Heart right ventricle (tissue), 16 donors: Measurements from ENCODE around the gene CCDC182. TPM values are rescaled to one million over a fixed set of nuclear protein-coding genes. Genes with fewer than 3 reads are reported as not detected.

Experiments
- ATAC-seq, 8 donors: fragments of 200-7000 bp; cut with Tn5 transposase; one replicate each; pipeline ENCODE4 v1.9.1; 2020; ENCODE audit warnings: mild to moderate bottlenecking in 8 of 8, moderate library complexity in 8 of 8, moderate number of reproducible peaks in 1 of 8
- DNase-seq, 2 donors: peaks; one replicate each; pipeline ENCODE4 v3.0.0-alpha.2; 2020
- H3K27ac ChIP-seq, 10 donors: fragments of 200-600 bp; sonication (generic) in 2 of 10; one replicate each; pipeline versions ENCODE4 v1.5.0 to v1.8.0; 2020 to 2022; ENCODE audit warnings: mild to moderate bottlenecking in 3 of 10
- H3K27me3 ChIP-seq, 7 donors: fragments of 200-600 bp; one replicate each; pipeline ENCODE4 v1.8.0; 2021 to 2022; ENCODE audit warnings: mild to moderate bottlenecking in 2 of 7
- H3K36me3 ChIP-seq, 9 donors: fragments of 200-600 bp; sonication (generic) in 1 of 9; one replicate each; pipeline versions ENCODE4 v1.5.0 to v1.8.0; 2020 to 2022; ENCODE audit warnings: mild to moderate bottlenecking in 2 of 9
- H3K4me1 ChIP-seq, 9 donors: fragments of 200-600 bp; sonication (generic) in 1 of 9; one replicate each; pipeline versions ENCODE4 v1.5.0 to v1.8.0; 2020 to 2022; ENCODE audit warnings: mild to moderate bottlenecking in 4 of 9
- H3K4me3 ChIP-seq, 10 donors: fragments of 200-600 bp; sonication (generic) in 2 of 10; one replicate each; pipeline versions ENCODE4 v1.5.0 to v1.8.0; 2020 to 2022; ENCODE audit warnings: mild to moderate bottlenecking in 7 of 10, moderate library complexity in 2 of 10
- H3K9me3 ChIP-seq, 11 donors: fragments of 200-600 bp in 10 of 11; sonication (generic) in 2 of 11; one replicate each; pipeline versions ENCODE4 v1.5.0 to v1.8.0; 2013 to 2022; ENCODE audit warnings: mild to moderate bottlenecking in 2 of 11, control low read depth in 1 of 11, moderate library complexity in 1 of 11
- WGBS, 2 donors: extraction: QIAGEN DNeasy Blood & Tissue Kit; methylation state at CpG; one replicate each; pipeline ENCODE4 v1.1.7; 2013; ENCODE audit warnings: inconsistent platforms in 1 of 2; 5-methylcytosine and 5-hydroxymethylcytosine counted together
- intact Hi-C, 10 donors: fragments of 100-400 bp; cut with DNase I; formaldehyde crosslinking; loops; one replicate each; pipeline versions ENCODE4 v1.11.1 to v1.14.2; 2022
- polyA plus RNA-seq, 2 donors: library from polyadenylated mRNA; stranded (reverse); fragments of 200-250 nt; gene quantifications; one replicate each; pipeline ENCODE4 v1.2.3, GENCODE V29; 2013
- total RNA-seq, 10 donors: library from RNA; stranded (reverse); fragmentation: NEBNext Ultra II Directional in 3 of 10; extraction: Animal tissue kit (Norgen Biotek cat#: 25700) in 3 of 10; gene quantifications; one replicate each; pipeline versions ENCODE4 v1.2.1 to v1.2.4, GENCODE V29; 2021 to 2023
- TF ChIP-seq, protein P1 (sequence below), 9 donors: fragments of 200-600 bp; sonication (generic) in 2 of 9; IDR thresholded peaks; one replicate each; pipeline versions ENCODE4 v1.5.0 to v1.8.0; 2021 to 2022; ENCODE audit warnings: antibody characterized with exemption in 9 of 9, mild to moderate bottlenecking in 5 of 9, moderate library complexity in 1 of 9
- donor health status: Arrhythmogenic right ventricular cardiomyopathy.
- donor health status: ischemic (EF 13 %, LVEDD 7.1; RV severe dilation, severe dysfunction).
- donor health status: healthy with polysubstance abuse.
- donor health status: DM: no; HTN: yes; CAD: no.
- donor health status: DM: no; HTN: no; CAD: no.
- donor health status: ischemic (EF 25% LVEDD 6.9; RV normal size, moderate dysfunction).
- donor health status: ischemic (EF 25% LVEDD 5.7; RV mildly dilated, moderate dysfunction).
- donor health status: healthy.
- donor health status: DM: yes; HTN: yes; CAD: no.
- donor health status: Ischemic cardiomyopathy.
- donor health status: ischemic (EF 35%, LVEDD 5.7; RV mildly dilated, moderate dysfunction).
- donor health status: nonischemic (EF 11% LVEDD 7.7; RV severe dilation, severe dysfunction).
- donor health status: DM: yes; HTN: yes; CAD: no.
- donor health status: PGD.
- donor health status: ischemic (EF 29% LVEDD 5.4; RV normal size, mild dysfunction).
- donor health status: nonischemic (EF 23%, LVEDD 6.1; RV moderate dilation, normal function).

Gene CCDC182
- total and polyA plus RNA-seq, 12 donors, result not detected

DNA sequence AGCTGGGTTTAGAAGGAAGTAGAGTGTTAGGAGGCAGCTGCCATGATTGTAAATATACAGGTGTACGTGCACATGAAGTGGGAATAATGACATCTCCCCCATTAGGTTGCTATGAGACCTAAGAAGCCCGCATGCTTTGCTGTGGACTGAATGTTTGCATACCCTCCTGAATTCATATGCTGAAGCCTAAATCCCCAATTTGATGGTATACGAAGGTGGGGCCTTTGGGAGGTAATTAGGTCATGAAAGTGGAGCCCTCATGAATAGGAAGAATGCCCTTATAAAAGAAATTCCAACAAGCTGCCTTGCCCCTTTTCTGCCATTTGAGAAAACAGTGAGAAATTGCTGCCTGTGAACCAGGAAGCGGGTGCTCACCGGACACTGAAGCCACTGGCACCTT is 44.0 kb downstream of the CCDC182 start:
- ATAC-seq (no peak), DNase-seq (no peak)
- TF ChIP-seq, protein P1, sequence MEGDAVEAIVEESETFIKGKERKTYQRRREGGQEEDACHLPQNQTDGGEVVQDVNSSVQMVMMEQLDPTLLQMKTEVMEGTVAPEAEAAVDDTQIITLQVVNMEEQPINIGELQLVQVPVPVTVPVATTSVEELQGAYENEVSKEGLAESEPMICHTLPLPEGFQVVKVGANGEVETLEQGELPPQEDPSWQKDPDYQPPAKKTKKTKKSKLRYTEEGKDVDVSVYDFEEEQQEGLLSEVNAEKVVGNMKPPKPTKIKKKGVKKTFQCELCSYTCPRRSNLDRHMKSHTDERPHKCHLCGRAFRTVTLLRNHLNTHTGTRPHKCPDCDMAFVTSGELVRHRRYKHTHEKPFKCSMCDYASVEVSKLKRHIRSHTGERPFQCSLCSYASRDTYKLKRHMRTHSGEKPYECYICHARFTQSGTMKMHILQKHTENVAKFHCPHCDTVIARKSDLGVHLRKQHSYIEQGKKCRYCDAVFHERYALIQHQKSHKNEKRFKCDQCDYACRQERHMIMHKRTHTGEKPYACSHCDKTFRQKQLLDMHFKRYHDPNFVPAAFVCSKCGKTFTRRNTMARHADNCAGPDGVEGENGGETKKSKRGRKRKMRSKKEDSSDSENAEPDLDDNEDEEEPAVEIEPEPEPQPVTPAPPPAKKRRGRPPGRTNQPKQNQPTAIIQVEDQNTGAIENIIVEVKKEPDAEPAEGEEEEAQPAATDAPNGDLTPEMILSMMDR (IDR thresholded peaks at IDR 0.05), result no peak
- peaks cover 0 to 3% (median 0%) of the 10 kb centered on the region in 9 donors for H3K4me1 ChIP-seq
- H3K4me3 ChIP-seq, result no peak overlapping the region
- intact Hi-C loops, result no loop called here
- H3K27ac ChIP-seq, result no peak overlapping the region
- H3K9me3 ChIP-seq, result no peaks in the 10 kb centered on the region
- H3K36me3 ChIP-seq, result no peaks in the 10 kb centered on the region
- WGBS, 2 donors, result 91 to 96% methylated on average over 5 of the region's 5 CpGs
- H3K27me3 ChIP-seq, result no peaks in the 10 kb centered on the region

DNA sequence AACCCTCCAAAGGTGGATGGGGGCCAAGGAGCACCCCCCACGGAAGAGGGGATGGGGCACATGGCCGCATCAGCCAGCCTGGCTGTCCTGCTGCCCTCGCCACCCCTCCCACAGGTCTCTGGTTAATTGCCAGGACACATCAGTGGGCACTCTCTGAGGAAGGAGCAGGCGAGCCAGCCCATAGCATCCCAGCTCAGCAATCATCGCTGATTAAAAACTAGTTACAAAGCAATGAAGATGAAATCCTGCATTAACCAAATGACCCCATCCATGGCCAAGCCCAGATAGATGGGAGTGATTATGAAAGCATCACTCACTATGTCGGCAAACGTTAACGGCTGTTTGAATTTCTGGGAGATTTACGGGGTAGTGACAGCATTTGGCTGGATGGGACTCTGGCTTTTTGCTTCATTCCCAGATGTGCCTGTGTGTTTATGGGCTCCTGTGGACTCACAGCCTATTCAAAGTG is 45.3 kb downstream of the CCDC182 start:
- 76 to 85% methylated on average over 9 of the region's 9 CpGs for WGBS, 2 donors
- Histone ChIP-seq H3K27me3 (no peaks in the 10 kb centered on the region), H3K4me3 (no peak overlapping the region), H3K27ac (no peak overlapping the region), H3K4me1 (peaks cover 0 to 3% (median 0%) of the 10 kb centered on the region in 9 donors), H3K36me3 (no peaks in the 10 kb centered on the region), H3K9me3 (no peaks in the 10 kb centered on the region)
- DNase-seq (no peak), ATAC-seq (no peak)
- intact Hi-C loops, result loop anchor here in 2 of 10 donors (10.0 kb wide), 2 partner anchors 495 to 555 kb away; no protein-coding TSS in a partner anchor
- TF ChIP-seq, protein P1 (IDR thresholded peaks at IDR 0.05), result no peak

DNA sequence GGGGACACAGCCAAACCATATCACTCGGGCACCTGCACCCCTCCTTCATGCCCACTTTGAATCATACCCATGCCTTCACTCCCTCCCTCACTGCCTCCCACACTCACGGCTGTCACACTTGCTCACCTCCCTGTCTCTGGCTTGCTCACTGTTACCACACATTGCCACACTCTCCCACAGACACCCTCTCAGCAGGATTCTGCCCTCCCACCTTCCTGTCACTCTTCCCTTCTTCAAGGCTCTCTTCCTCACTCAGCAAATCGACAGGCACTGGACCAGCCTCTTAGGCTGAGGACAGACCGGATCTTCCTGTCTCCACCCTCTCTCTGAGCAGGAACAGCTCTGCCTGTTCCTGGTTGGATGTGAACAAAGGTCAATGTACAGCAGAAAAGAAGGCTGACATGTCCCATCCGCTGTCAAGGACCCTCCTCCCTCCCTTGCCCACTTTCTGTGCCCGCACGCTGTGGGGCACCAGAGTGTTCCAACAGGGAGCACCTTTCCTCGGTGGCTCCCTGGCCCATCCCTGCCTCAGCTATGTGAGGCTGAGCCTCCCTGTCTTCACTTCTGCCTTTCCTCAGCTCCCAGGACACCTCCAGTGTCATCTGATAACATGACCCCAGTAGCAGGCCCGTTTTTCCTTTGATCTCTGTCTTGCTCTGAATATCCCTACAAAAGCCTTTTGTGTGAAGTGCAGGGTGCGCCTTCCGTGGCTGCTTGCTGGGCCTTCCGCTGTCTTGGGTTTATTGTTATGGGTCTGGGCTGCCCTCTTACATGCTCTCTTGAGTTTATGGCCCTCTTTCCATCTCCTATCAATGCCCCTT is 47.0 kb downstream of the CCDC182 start:
- TF ChIP-seq, protein P1 (IDR thresholded peaks at IDR 0.05), result no peak
- no peak overlapping the region for H3K4me3 ChIP-seq
- no peak overlapping the region for H3K27ac ChIP-seq
- H3K4me1 ChIP-seq, result peaks cover 0 to 3% (median 0%) of the 10 kb centered on the region in 9 donors
- H3K36me3 ChIP-seq, result no peaks in the 10 kb centered on the region
- no peak for DNase-seq
- intact Hi-C loops, result loop anchor here in 2 of 10 donors (10.0 kb wide), 2 partner anchors 493 to 553 kb away; no protein-coding TSS in a partner anchor
- 72 to 73% methylated on average over 12 of the region's 12 CpGs for WGBS, 2 donors
- no peaks in the 10 kb centered on the region for H3K9me3 ChIP-seq
- ATAC-seq, result no peak
- H3K27me3 ChIP-seq, result no peaks in the 10 kb centered on the region

- TF ChIP-seq, protein P1 (IDR thresholded peaks at IDR 0.05), result no peak
- DNase-seq (no peak), ATAC-seq (peak in 1 of 8 donors; percentile 50)
- H3K9me3 ChIP-seq, result no peaks in the 10 kb centered on the region
- H3K27me3 ChIP-seq, result no peaks in the 10 kb centered on the region
- intact Hi-C loops, result loop anchor here in 2 of 10 donors (10.0 kb wide), 2 partner anchors 492 to 552 kb away; no protein-coding TSS in a partner anchor
- 96% methylated on average over 7 of the region's 7 CpGs for WGBS, 2 donors
- no peaks in the 10 kb centered on the region for H3K36me3 ChIP-seq
- no peak overlapping the region for H3K27ac ChIP-seq
- H3K4me3 ChIP-seq, result no peak overlapping the region
- H3K4me1 ChIP-seq, result peaks cover 0 to 3% (median 0%) of the 10 kb centered on the region in 9 donors
Observed at GRCh38 chr17:57697197-57697596, 47.9 kb downstream of the CCDC182 start.
